DOHH2 (cell line): ENCODE data around the gene FAM174C.
"Not testable (repeated sequence)": the region's sequence is repeated elsewhere in the genome, so short reads cannot be mapped to it uniquely, and the experiment has no call there.

ENCODE experiments used
- H3F3A ChIP-seq: fragments of 200-600 bp; sonication (generic), shearing (Covaris generic); 2 replicates; pipeline ENCODE4 v1.6.0; 2016; ENCODE audit warnings: antibody characterized with exemption, mild to moderate bottlenecking; ENCODE audit not compliant: control insufficient read depth, insufficient read depth
- H3K27ac ChIP-seq: fragments of 200-600 bp; sonication (generic); 2 replicates; pipeline ENCODE4 v1.5.1; 2014; ENCODE audit warnings: low read depth, mild to moderate bottlenecking, low read length, moderate library complexity
- H3K27me3 ChIP-seq: fragments of 200-600 bp; sonication (generic); 2 replicates; pipeline ENCODE4 v1.6.1; 2014; ENCODE audit warnings: mild to moderate bottlenecking, low read length, mixed read lengths; ENCODE audit not compliant: control insufficient read depth
- H3K36me3 ChIP-seq: fragments of 200-600 bp; sonication (generic); 2 replicates; pipeline ENCODE4 v1.6.1; 2014; ENCODE audit warnings: mild to moderate bottlenecking, low read length, moderate library complexity, mixed read lengths; ENCODE audit not compliant: control insufficient read depth
- H3K4me1 ChIP-seq: fragments of 200-600 bp; sonication (generic); 2 replicates; pipeline ENCODE4 v1.6.1; 2014; ENCODE audit warnings: mild to moderate bottlenecking, low read length, mixed read lengths; ENCODE audit not compliant: control insufficient read depth
- H3K4me2 ChIP-seq: fragments of 200-600 bp; sonication (generic); 2 replicates; pipeline ENCODE4 v1.6.0; 2014; ENCODE audit warnings: mild to moderate bottlenecking, low read length, moderate library complexity
- H3K4me3 ChIP-seq: fragments of 200-600 bp; sonication (generic); 2 replicates; pipeline ENCODE4 v1.5.1; 2014; ENCODE audit warnings: mild to moderate bottlenecking, low read length, mixed read lengths
- H3K79me2 ChIP-seq: fragments of 200-600 bp; sonication (generic); 2 replicates; pipeline ENCODE4 v1.6.1; 2014; ENCODE audit warnings: mild to moderate bottlenecking, low read length, mixed read lengths; ENCODE audit not compliant: control insufficient read depth
- H3K9me2 ChIP-seq: fragments of 200-600 bp; sonication (generic); replicated peaks from 2 replicates; pipeline ENCODE4 v1.6.1; 2014; ENCODE audit warnings: mild to moderate bottlenecking, low read length, mixed read lengths; ENCODE audit not compliant: control insufficient read depth
- H3K9me3 ChIP-seq: fragments of 200-600 bp; sonication (generic); 2 replicates; pipeline ENCODE4 v1.6.1; 2014; ENCODE audit warnings: antibody characterized with exemption, low read length, mixed read lengths; ENCODE audit not compliant: control insufficient read depth, insufficient read depth
- H4K20me1 ChIP-seq: fragments of 200-600 bp; sonication (generic); 2 replicates; pipeline ENCODE4 v1.6.0; 2014; ENCODE audit warnings: low read depth, mild to moderate bottlenecking, antibody characterized with exemption, low read length, moderate library complexity; ENCODE audit not compliant: control insufficient read depth, insufficient read depth
- EZH2phosphoT487 ChIP-seq: fragments of 200-600 bp; sonication (generic); IDR thresholded peaks from 2 replicates; pipeline ENCODE4 v1.6.1; 2017; ENCODE audit warnings: borderline replicate concordance, mild to moderate bottlenecking, antibody characterized with exemption, low read length, moderate library complexity, mixed read lengths
- TF ChIP-seq, protein P1 (sequence below): fragments of 200-600 bp; sonication (generic); IDR thresholded peaks from one replicate; pipeline ENCODE4 v1.5.1; 2014; ENCODE audit warnings: antibody characterized with exemption, mild to moderate bottlenecking, low read depth, low read length; ENCODE audit not compliant: poor library complexity, severe bottlenecking

Gene FAM174C

GRCh38 chr19:1318678-1319471 lies 43.5 kb downstream of the FAM174C start:
- Histone ChIP-seq H3K4me1 (peaks cover 4% of the 10 kb centered on the region; the same call in 1 of the 2 replicates), H3K36me3 (no peaks in the 10 kb centered on the region), H3K9me2 (no peaks in the 10 kb centered on the region), H4K20me1 (no peaks in the 10 kb centered on the region), H3K9me3 (no peaks in the 10 kb centered on the region), H3K79me2 (no peaks in the 10 kb centered on the region), H3K4me2 (no peak overlapping the region), H3K27me3 (peaks cover 52% of the 10 kb centered on the region), H3K4me3 (no peak overlapping the region), H3K27ac (no peak overlapping the region), H3F3A (no peaks in the 10 kb centered on the region)
- no peak for TF ChIP-seq EZH2phosphoT487
- TF ChIP-seq, protein P1, sequence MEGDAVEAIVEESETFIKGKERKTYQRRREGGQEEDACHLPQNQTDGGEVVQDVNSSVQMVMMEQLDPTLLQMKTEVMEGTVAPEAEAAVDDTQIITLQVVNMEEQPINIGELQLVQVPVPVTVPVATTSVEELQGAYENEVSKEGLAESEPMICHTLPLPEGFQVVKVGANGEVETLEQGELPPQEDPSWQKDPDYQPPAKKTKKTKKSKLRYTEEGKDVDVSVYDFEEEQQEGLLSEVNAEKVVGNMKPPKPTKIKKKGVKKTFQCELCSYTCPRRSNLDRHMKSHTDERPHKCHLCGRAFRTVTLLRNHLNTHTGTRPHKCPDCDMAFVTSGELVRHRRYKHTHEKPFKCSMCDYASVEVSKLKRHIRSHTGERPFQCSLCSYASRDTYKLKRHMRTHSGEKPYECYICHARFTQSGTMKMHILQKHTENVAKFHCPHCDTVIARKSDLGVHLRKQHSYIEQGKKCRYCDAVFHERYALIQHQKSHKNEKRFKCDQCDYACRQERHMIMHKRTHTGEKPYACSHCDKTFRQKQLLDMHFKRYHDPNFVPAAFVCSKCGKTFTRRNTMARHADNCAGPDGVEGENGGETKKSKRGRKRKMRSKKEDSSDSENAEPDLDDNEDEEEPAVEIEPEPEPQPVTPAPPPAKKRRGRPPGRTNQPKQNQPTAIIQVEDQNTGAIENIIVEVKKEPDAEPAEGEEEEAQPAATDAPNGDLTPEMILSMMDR, result no peak

- H3K4me3 ChIP-seq, H4K20me1 ChIP-seq, H3K27ac ChIP-seq, H3K36me3 ChIP-seq, H3K4me1 ChIP-seq, H3F3A ChIP-seq, H3K79me2 ChIP-seq, H3K9me3 ChIP-seq, H3K9me2 ChIP-seq, H3K4me2 ChIP-seq: not testable (repeated sequence)
- peaks cover 59% of the 10 kb centered on the region for H3K27me3 ChIP-seq
Measured at GRCh38 chr19:1320282-1320650, 44.9 kb downstream of the FAM174C start.

GRCh38 chr19:1321539-1321938 lies 46.2 kb downstream of the FAM174C start:
- peaks cover 46% of the 10 kb centered on the region for H3K27me3 ChIP-seq
- H3F3A ChIP-seq, result no peaks in the 10 kb centered on the region
- no peak overlapping the region for H3K4me2 ChIP-seq
- H3K27ac ChIP-seq, result no peak overlapping the region
- no peaks in the 10 kb centered on the region for H3K9me3 ChIP-seq
- no peaks in the 10 kb centered on the region for H3K9me2 ChIP-seq
- no peaks in the 10 kb centered on the region for H4K20me1 ChIP-seq
- no peaks in the 10 kb centered on the region for H3K4me1 ChIP-seq
- H3K4me3 ChIP-seq, result no peak overlapping the region
- H3K79me2 ChIP-seq, result no peaks in the 10 kb centered on the region
- TF ChIP-seq, protein P1, result no peak
- no peak for TF ChIP-seq EZH2phosphoT487
- no peaks in the 10 kb centered on the region for H3K36me3 ChIP-seq

DNA sequence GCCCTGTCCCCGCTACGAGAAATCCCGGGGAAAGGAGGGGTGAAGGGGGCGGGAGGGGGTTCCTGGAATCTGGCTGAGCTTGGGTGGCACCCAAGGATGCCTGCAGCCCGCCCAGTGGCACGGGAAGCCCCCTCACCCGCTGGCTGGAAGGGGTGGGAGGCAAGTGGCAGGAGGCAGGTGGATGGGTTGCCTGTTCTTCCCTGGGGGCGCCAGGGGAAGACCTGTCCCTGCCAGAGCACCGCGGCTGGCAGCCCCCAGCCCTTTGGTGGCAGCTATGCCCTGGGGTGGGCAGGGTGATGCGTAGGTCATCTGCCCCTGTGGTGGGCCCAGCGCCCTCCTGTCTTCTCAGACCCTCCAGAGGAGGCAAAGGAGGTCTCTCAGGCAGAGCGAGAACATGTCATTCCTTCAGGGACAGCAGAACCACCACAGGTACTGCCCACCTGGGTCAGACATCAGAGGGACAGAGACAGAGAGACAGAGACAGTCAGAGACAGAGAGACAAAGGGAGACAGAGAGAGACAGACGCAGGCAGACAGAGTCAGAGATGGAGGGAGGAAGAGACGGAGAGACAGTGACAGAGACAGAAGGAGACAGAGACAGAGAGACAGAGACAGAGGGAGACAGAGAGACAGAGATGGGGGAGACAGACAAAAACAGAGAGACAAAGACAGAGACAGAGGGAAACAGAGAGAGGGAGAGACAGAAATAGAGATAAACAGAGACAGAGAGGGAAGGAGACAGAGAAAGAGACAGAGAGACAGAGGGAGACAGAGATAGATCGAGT lies 47.1 kb downstream of the FAM174C start:
- Histone ChIP-seq H3K27ac (no peak overlapping the region), H3K9me2 (no peaks in the 10 kb centered on the region), H4K20me1 (no peaks in the 10 kb centered on the region), H3K79me2 (no peaks in the 10 kb centered on the region), H3K4me3 (no peak overlapping the region), H3K36me3 (no peaks in the 10 kb centered on the region), H3K27me3 (peaks cover 38% of the 10 kb centered on the region), H3K4me1 (no peaks in the 10 kb centered on the region), H3K9me3 (no peaks in the 10 kb centered on the region), H3K4me2 (no peak overlapping the region), H3F3A (no peaks in the 10 kb centered on the region)
- TF ChIP-seq, protein P1, result no peak
- no peak for TF ChIP-seq EZH2phosphoT487
